HG03108 (cell line): ENCODE results near the gene MAN1A1.
"Not testable (repeated sequence)": the region's sequence is repeated elsewhere in the genome, so short reads cannot be mapped to it uniquely, and the experiment has no call there.

Experiments
- ATAC-seq: cut with Tn5 transposase; IDR thresholded peaks from one replicate; pipeline ENCODE4 v1.9.1; 2021; ENCODE audit warnings: moderate library complexity; ENCODE audit not compliant: unreplicated experiment

MAN1A1 gene

DNA sequence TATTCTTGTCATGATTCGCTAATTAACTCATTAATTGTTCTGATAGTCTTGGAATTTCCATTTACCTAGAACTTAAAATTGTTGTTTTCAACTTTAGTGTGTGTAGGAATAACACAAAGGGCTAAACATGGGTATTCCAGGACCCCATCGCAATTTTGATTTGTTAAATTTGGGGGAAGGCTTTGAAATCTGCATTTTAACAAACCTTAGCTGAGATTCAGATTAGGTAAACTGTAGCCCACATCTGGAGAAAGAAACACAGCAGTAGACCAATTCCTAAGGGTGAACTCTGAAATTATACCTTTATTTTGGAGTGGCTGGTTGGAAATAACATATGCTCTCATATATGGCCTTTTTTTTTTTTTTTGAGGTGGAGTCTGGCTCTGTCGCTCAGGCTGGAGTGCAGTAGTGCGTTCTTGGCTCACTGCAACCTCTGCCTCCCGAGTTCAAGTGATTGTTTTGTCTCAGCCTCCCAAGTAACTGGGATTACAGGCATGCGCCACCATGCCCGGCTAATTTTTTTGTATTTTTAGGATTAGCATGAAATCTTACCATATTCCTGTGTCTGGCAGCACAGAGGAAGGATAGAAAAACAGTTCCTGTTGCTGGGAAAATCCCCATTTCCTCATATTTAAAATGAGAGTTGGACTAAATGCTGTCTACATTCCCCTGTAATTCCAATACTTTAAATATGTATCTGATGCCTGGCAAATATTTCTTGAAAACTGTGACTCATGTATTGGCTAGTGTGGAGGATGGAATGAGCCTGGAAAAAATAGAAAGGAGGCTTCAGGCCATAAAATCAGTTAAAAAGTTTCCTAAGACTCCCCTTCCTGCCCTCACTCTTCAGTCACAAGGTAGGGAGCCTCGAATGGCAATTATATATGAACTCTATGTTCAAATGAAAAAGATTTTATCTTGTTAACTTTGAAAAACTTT is 174.4 kb downstream of the MAN1A1 start:
- ATAC-seq = no peak

DNA sequence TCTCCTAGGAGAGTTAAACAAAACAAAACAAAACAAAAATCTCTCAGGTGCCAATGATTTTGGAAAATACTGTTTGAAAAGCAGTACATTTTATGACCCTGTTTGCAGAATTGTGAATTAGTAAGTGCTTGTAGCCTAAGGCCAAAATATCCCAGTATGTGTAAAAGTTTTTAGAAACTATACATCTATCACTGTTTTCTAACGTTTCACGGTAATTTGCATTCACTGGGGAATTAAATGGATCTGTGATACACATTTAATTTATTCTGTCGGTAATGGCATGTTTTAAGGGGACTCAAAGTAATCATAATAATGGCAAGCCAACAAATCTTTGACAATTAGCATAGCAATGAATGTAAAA is 175.5 kb downstream of the MAN1A1 start:
- no peak for ATAC-seq

- no peak for ATAC-seq
These were observed 176.1 kb downstream of the MAN1A1 start for GRCh38 chr6:119173249-119174084.

DNA sequence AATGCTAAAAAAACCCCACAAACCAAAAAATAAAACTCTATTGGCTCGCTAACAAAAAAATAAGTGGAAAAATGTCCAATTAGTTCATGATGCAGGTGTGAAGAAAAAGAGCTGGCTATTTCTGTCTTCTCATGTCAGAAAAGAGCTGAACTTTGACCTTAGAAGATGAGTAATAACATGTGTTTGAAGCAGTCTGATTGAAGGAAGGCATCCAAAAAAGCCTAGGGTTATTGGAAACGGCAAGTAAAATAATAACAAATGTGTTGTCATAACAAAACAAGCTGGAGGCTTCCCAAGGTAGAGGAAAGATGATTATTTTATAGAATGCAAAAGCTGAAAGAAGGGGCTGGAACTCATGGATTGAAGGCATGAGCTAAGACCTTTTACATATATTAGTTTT is 176.7 kb downstream of the MAN1A1 start:
- no peak for ATAC-seq

GRCh38 chr6:119171864-119172588 is 177.5 kb downstream of the MAN1A1 start:
- no peak for ATAC-seq

DNA sequence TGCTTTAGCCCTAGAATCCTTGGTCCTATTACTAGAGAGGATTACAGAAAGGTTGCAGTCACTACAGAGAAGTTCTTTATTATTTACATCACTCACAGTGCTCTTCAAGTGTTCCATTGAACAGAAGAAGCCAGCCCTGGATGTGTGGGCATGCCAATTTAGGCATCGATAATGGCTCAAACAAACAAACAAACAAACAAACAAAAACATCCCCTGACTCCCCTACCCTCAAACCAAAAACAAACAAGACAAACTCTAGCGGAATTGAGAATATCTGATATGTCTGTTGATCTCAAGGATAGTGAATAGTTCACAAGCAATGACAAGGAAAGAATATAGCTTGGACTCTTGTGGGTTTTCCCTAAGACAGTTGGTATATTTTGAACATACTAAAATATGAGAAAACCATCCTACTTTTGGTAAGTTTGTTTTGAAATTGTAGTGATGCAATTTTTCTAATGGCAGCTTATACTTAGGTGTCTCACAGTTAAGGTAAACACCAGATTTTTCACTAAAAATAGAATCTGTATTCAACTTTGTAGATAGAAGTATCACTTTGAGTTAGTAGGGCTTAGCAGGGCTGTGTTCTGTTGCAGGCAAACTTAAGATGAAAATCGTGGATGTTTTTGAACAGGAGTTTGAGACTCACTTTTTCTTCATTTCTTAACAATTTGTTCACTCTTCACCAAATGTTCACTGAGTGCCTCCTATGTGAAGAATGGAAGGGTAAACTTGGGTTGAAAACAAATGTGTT is 178.3 kb downstream of the MAN1A1 start:
- no peak for ATAC-seq

DNA sequence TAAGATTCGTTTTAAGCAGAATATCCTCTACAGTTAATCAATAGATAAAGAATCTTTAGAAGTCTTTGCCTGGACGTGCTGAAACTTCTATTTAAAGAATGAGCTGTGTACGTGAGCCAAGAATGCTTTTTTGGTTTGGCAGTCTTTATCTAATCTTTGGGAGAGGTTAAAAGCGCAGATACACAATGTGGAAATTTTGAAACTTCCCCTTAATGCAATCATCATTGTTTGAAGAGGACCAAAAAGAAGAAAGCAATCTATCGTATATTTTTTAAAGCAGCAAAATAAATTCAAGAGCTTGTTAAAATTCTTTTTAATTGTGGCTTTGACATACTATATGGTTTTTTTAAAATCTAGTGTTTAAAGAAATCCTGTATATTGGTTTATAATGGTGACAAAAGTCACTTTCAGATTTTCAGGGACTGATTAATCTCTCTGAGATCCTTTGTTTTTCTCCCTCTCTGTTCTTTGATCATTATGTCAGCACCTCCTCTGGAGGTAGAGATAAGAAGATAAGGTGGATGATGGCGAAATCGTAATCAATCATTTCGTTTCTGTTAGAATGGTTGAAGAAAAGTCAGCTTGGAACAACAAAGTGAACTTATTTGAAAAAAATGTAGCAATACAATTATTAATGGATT is 179.0 kb downstream of the MAN1A1 start:
- ATAC-seq = no peak

DNA sequence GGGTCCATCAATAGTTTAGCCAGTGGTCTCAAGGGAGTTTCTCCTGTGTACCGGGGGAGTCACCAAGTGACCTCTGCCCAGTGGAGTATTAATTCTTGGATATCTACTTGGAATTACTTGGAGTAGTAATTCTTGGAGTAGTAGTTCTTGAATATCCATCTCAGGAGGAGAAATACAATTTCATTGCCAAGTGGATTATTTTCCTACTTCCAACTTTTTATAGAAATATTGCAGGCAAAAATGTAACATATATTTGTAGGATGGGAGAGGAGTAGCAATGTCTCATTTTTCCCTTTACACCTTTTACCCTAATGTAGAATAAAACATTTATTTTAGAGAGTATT is 179.5 kb downstream of the MAN1A1 start:
- no peak for ATAC-seq

GRCh38 chr6:119169355-119169754 is 180.2 kb downstream of the MAN1A1 start:
- not testable (repeated sequence) for ATAC-seq

GRCh38 chr6:119166024-119166784 is 183.4 kb downstream of the MAN1A1 start:
- ATAC-seq = no peak

DNA sequence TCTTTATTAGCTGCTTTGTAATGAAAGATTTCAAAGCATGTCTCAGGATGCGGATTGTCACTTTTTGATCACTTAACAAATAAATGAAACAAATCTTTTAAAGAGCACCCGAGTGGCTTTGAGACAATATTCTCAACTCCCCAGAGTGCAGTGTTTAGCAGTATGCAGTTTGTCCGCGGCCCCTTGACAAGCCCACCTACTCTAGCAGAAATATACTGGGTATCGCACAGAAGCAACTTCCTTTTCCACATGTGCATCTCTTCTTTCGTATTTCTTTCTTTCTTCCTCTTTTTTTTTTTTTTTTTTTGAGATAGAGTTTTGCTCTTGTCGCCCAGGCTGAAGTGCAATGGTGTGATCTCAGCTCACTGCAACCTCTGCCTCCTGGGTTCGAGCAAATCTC is 186.6 kb downstream of the MAN1A1 start:
- no peak for ATAC-seq

DNA sequence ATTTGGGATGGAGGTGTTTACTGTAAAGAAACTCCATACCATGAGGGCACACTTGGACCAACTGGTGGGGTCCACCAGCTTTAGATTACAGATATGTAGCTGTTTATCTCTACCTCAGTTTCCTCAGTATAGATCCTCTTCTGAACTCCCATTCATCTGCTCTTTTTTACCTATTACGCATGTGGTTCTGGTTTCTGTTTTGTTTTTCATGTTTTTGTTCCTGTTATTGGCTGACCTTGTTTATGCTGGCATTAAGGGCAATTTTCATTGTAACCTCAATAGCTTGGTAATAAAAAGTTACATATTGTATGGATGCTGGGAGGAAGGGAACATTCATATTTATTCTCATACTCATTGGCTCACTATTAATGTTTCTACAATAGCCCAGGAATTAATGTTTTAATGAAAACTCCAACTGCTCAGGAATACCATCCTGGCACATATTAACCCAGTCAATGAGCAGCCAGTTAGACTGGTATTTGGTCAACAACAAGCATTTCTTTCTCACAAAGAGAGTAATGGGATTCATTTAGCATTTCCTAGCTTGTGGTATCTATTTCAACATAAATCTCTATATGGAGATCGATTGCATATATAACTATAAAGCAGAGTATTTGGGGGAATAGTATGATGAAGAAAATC is 187.3 kb downstream of the MAN1A1 start:
- ATAC-seq = peak; percentile 75

DNA sequence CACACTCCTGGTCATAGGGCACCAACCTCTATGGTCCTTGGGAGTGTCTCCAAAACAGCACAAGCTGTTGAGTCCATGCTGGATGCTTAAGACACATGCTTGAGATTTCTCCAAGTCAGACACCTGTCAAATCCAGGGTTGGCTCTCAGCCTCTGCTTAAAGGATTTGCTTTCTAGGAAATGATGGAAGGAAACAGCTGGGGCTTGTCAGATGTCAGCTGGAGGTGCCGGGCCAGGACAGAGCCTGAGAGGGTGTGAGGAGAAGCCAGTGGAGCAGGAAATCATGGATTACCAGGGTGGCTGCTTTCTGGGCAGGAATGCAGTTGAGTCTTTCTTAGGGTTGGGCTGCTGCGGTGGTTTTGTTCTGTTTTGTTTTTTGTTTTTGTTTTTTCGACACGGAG is 188.1 kb downstream of the MAN1A1 start:
- ATAC-seq = no peak

GRCh38 chr6:119160911-119161310 is 188.7 kb downstream of the MAN1A1 start:
- no peak for ATAC-seq

DNA sequence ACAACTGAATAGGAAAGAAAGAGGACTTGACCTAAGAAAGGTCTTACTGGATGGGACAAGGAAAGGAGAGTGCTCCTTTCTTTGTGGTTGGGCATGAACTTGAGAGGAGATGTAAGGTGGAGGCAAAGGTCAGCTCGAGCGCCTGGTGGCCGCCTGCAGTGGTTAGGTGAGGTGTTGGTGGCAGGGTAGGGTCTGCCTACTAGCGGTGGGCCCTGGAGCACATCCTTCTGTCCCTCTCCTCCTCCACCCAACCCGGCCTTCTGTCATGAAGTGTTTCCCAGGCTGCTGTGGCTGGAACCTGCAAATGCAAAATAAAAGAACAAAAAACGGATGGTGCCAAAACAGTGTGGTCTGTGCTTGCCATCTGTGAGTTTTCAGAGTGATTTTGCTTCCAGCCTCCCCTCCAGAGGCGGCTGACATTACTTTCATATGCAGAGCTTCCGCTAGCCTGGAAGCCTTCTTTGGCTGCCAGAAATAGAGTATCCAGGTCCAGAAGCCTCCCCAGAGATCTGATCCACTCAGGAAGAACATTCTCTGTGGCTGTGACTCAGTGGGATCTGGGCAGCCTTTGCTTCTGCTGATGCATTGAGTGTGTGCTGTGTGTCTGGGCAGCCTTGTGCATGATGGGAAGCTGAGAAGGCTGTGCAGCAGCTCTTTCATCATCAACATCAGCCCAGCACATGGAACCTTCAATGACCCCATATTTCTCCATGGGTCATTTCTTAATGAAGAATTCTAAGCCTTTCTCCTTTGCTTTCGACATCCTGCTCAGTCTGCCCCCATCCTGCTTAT is 191.3 kb downstream of the MAN1A1 start:
- ATAC-seq = no peak

DNA sequence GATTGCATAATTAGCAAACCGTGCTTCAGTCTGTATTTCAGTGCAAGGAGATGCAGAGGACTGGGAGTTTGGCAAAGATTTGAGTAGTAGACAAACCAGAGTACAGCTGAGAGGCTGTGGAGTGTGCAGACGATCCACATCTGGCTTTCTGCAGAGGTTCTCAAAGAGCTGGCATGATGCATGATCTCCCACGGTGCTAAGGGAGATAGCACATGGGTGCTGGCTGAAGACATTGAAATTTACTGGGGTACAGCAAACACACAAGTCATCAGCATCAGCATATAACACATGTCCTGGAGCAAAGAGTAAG is 192.1 kb downstream of the MAN1A1 start:
- no peak for ATAC-seq

GRCh38 chr6:119156757-119157505 is 192.6 kb downstream of the MAN1A1 start:
- ATAC-seq = no peak

GRCh38 chr6:119156082-119156481 is 193.5 kb downstream of the MAN1A1 start:
- ATAC-seq = not testable (repeated sequence)
